ENCODE measurements around the gene LMAN2.

The LMAN2 gene

DNA sequence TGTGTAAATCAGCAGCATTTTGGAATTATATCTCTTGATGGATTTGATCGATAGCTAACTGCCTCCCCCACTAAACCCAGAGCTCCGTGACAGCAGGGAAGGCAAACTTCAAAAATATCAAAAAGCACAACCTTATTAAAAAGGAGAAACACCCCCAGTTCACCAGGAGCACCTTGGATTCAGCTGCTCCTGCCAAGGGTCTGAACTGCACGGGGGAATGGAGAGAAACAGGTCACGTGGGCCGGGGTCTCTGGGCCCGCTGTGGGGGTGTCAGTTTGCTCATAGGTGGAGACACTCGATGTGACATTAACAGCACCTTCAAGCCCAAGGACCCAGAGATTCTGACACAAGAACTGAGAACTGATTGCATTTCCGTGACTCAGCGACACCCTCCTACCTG, 31.7 kb upstream of the LMAN2 start:
- no peak for TF ChIP-seq EZH2phosphoT487 (IDR thresholded peaks at IDR 0.05; ENCODE audit: borderline replicate concordance)
- TF ChIP-seq, protein P1, sequence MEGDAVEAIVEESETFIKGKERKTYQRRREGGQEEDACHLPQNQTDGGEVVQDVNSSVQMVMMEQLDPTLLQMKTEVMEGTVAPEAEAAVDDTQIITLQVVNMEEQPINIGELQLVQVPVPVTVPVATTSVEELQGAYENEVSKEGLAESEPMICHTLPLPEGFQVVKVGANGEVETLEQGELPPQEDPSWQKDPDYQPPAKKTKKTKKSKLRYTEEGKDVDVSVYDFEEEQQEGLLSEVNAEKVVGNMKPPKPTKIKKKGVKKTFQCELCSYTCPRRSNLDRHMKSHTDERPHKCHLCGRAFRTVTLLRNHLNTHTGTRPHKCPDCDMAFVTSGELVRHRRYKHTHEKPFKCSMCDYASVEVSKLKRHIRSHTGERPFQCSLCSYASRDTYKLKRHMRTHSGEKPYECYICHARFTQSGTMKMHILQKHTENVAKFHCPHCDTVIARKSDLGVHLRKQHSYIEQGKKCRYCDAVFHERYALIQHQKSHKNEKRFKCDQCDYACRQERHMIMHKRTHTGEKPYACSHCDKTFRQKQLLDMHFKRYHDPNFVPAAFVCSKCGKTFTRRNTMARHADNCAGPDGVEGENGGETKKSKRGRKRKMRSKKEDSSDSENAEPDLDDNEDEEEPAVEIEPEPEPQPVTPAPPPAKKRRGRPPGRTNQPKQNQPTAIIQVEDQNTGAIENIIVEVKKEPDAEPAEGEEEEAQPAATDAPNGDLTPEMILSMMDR (conservative IDR thresholded peaks at IDR 0.05; ENCODE audit: low read length): no peak

DNA sequence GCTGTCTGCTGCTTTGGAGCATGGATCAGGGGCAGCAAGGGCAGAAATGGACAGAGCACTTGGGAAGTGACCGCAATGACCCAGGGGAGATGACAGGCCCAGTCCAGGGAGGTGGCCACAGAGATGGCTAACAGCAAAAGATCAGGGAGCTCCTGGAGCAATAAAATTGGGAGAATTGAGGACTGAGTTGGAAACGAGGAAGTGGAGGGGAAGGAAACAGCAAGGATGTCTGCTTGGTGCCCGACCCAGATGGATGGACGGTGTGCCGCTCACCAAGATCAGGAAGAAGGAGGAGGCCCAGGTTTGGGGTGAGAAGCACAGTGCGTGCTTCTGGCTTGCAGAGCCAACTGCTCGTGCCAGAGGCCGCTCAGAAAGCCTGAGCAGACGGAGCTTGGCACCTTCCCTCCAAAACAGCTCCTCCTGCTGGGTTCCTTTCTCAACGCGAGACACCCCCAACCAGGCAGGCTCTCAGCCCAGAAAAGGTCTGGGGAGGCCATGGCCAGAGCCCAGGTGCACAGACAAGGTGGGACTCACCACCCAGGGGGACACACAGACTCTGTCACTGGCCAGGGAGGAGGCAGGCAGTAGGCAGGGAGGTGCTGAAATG, 31.1 kb upstream of the LMAN2 start:
- Histone ChIP-seq H3K27me3 (ENCODE audit: insufficient read depth, low read length, poor library complexity, severe bottlenecking) (no peaks in the 10 kb centered on the region), H3K4me1 (ENCODE audit: insufficient read depth, low read length, poor library complexity, severe bottlenecking) (no peaks in the 10 kb centered on the region), H3K9me3 (ENCODE audit: insufficient read depth, low read depth, low read length) (no peaks in the 10 kb centered on the region), H3K4me2 (ENCODE audit: low read depth, low read length, poor library complexity, severe bottlenecking) (no peak overlapping the region), H3K4me3 (ENCODE audit: low read length, poor library complexity, severe bottlenecking) (no peak overlapping the region), H4K20me1 (ENCODE audit: insufficient read depth, low read length, poor library complexity, severe bottlenecking) (no peaks in the 10 kb centered on the region), H3F3A (ENCODE audit: low read depth) (no peaks in the 10 kb centered on the region), H2AFZ (ENCODE audit: low read length) (peak overlapping the region; percentile 43; the same call in 1 of the 2 replicates), H3K9me2 (replicated peaks; ENCODE audit: low read depth, low read length) (no peaks in the 10 kb centered on the region), H3K36me3 (ENCODE audit: insufficient read depth, low read length) (no peaks in the 10 kb centered on the region), H3K9ac (ENCODE audit: low read depth, low read length, poor library complexity, severe bottlenecking) (no peak overlapping the region), H3K79me2 (ENCODE audit: insufficient read depth, low read length) (no peaks in the 10 kb centered on the region)
- TF ChIP-seq, protein P1 (conservative IDR thresholded peaks at IDR 0.05; ENCODE audit: low read length): peak; percentile 48
- no peak for TF ChIP-seq EZH2phosphoT487 (IDR thresholded peaks at IDR 0.05; ENCODE audit: borderline replicate concordance)

More for the DNA sequence above, 31.7 kb upstream of the LMAN2 start:
- H2AFZ ChIP-seq (ENCODE audit: low read length): no peak overlapping the region
- H3K4me1 ChIP-seq (ENCODE audit: insufficient read depth, low read length, poor library complexity, severe bottlenecking): no peaks in the 10 kb centered on the region
- no peaks in the 10 kb centered on the region for H3K9me3 ChIP-seq (ENCODE audit: insufficient read depth, low read depth, low read length)
- no peak overlapping the region for H3K9ac ChIP-seq (ENCODE audit: low read depth, low read length, poor library complexity, severe bottlenecking)
- H3K36me3 ChIP-seq (ENCODE audit: insufficient read depth, low read length): no peaks in the 10 kb centered on the region
- no peaks in the 10 kb centered on the region for H3K9me2 ChIP-seq (replicated peaks; ENCODE audit: low read depth, low read length)
- no peak overlapping the region for H3K4me2 ChIP-seq (ENCODE audit: low read depth, low read length, poor library complexity, severe bottlenecking)
- no peaks in the 10 kb centered on the region for H4K20me1 ChIP-seq (ENCODE audit: insufficient read depth, low read length, poor library complexity, severe bottlenecking)
- no peaks in the 10 kb centered on the region for H3K27me3 ChIP-seq (ENCODE audit: insufficient read depth, low read length, poor library complexity, severe bottlenecking)
- no peaks in the 10 kb centered on the region for H3F3A ChIP-seq (ENCODE audit: low read depth)
- H3K4me3 ChIP-seq (ENCODE audit: low read length, poor library complexity, severe bottlenecking): no peak overlapping the region
- H3K79me2 ChIP-seq (ENCODE audit: insufficient read depth, low read length): no peaks in the 10 kb centered on the region

DNA sequence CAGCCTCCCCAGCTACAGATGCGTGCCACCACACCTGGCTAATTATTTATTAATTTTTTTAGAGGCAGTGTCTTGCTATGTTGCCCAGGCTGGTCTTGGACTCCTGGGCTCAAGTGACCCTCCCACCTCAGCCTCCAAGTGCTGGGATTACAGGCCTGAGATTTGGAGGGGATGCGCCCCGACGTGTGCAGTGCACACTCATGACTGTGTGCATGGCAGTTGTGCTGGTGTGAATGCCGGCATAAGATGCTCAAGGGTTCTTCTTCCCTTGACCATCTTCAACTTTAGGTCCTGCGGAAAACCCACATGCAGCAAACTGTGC, 29.3 kb upstream of the LMAN2 start:
- no peaks in the 10 kb centered on the region for H3K9me2 ChIP-seq (replicated peaks; ENCODE audit: low read depth, low read length)

More for the DNA sequence above, 29.3 kb upstream of the LMAN2 start:
- H3K36me3 ChIP-seq (ENCODE audit: insufficient read depth, low read length): no peaks in the 10 kb centered on the region
- no peak overlapping the region for H3K9ac ChIP-seq (ENCODE audit: low read depth, low read length, poor library complexity, severe bottlenecking)
- H2AFZ ChIP-seq (ENCODE audit: low read length): no peak overlapping the region
- TF ChIP-seq EZH2phosphoT487 (IDR thresholded peaks at IDR 0.05; ENCODE audit: borderline replicate concordance): no peak
- TF ChIP-seq, protein P1 (conservative IDR thresholded peaks at IDR 0.05; ENCODE audit: low read length): no peak
- H3K27me3 ChIP-seq (ENCODE audit: insufficient read depth, low read length, poor library complexity, severe bottlenecking): no peaks in the 10 kb centered on the region
- no peak overlapping the region for H3K4me2 ChIP-seq (ENCODE audit: low read depth, low read length, poor library complexity, severe bottlenecking)
- no peaks in the 10 kb centered on the region for H3K79me2 ChIP-seq (ENCODE audit: insufficient read depth, low read length)
- no peaks in the 10 kb centered on the region for H3K4me1 ChIP-seq (ENCODE audit: insufficient read depth, low read length, poor library complexity, severe bottlenecking)
- no peaks in the 10 kb centered on the region for H4K20me1 ChIP-seq (ENCODE audit: insufficient read depth, low read length, poor library complexity, severe bottlenecking)
- H3K4me3 ChIP-seq (ENCODE audit: low read length, poor library complexity, severe bottlenecking): no peak overlapping the region
- H3F3A ChIP-seq (ENCODE audit: low read depth): no peaks in the 10 kb centered on the region
- H3K9me3 ChIP-seq (ENCODE audit: insufficient read depth, low read depth, low read length): no peaks in the 10 kb centered on the region
